GM12864 (cell line): ENCODE measurements around the gene HSPE1.
A peak's percentile ranks its signal among the peaks of the same experiment; 100 is the strongest.

Experiments used
- DNase-seq: peaks from one replicate; pipeline ENCODE4 v3.0.0-alpha.2; 2011; ENCODE audit warnings: low read depth
- H3K4me3 ChIP-seq: 2 replicates; pipeline ENCODE4 v1.5.1; 2011; ENCODE audit warnings: mild to moderate bottlenecking, low read depth, low read length, control low read depth
- CTCF ChIP-seq: IDR thresholded peaks from 2 replicates; pipeline ENCODE4 v1.5.1; 2011; ENCODE audit warnings: low read depth, mild to moderate bottlenecking, moderate library complexity, low read length, control low read depth, inconsistent platforms; ENCODE audit errors: missing control alignments

Gene HSPE1

GRCh38 chr2:197486175-197486574, 14.0 kb upstream of the HSPE1 start:
- no peak for DNase-seq
- no peak for TF ChIP-seq CTCF
- no peak overlapping the region for H3K4me3 ChIP-seq

- no peak for TF ChIP-seq CTCF
- DNase-seq, result no peak
- H3K4me3 ChIP-seq, result no peak overlapping the region
Observed at GRCh38 chr2:197487385-197487784, 12.8 kb upstream of the HSPE1 start.

- TF ChIP-seq CTCF, result no peak
- peak overlapping the region; percentile 100; the same call in 1 of the 2 replicates for H3K4me3 ChIP-seq
- DNase-seq, result no peak
Observed at GRCh38 chr2:197495433-197496134, 4.6 kb upstream of the HSPE1 start.

GRCh38 chr2:197496695-197497094, 3.5 kb upstream of the HSPE1 start:
- TF ChIP-seq CTCF, result no peak
- no peak for DNase-seq
- peak overlapping the region; percentile 100 for H3K4me3 ChIP-seq

GRCh38 chr2:197497326-197497725, 2.9 kb upstream of the HSPE1 start:
- H3K4me3 ChIP-seq, result peak overlapping the region; percentile 100
- no peak for TF ChIP-seq CTCF
- no peak for DNase-seq

- TF ChIP-seq CTCF, result no peak
- DNase-seq, result no peak
- H3K4me3 ChIP-seq, result peak overlapping the region; percentile 100
Observed at GRCh38 chr2:197498235-197498936, 1.8 kb upstream of the HSPE1 start.
